Gastrocnemius medialis (tissue), 4 donors: ENCODE results near the gene NUP50.

ENCODE experiments used
- CTCF ChIP-seq, 5 experiments: fragments of 450-650 bp in 3 of 5; fragments of 200-600 bp in 2 of 5; sonication (generic) in 2 of 5; IDR thresholded peaks in 4 of 5; conservative IDR thresholded peaks in 1 of 5; 1 replicate in 4 of 5; 2 replicates in 1 of 5; pipeline ENCODE4 v1.5.1; 2016 to 2019; ENCODE audit warnings: antibody characterized with exemption in 5 of 5, mild to moderate bottlenecking in 3 of 5, moderate library complexity in 3 of 5
- POLR2A ChIP-seq, 2 donors: fragments of 450-650 bp; IDR thresholded peaks; one replicate each; pipeline ENCODE4 v1.6.1; 2017; ENCODE audit warnings: antibody characterized with exemption in 2 of 2, mild to moderate bottlenecking in 2 of 2, moderate library complexity in 2 of 2

GRCh38 chr22:45207533-45207932 is 43.8 kb downstream of the NUP50 start:
- TF ChIP-seq POLR2A (IDR thresholded peaks at IDR 0.05) (no peak), CTCF (IDR thresholded peaks at IDR 0.05 in 4 of 5, conservative IDR thresholded peaks at IDR 0.05 in 1 of 5) (no peak)
